Hematopoietic multipotent progenitor cell treated with erythropoietin and hydrocortisone succinate and interleukin-3 and kit ligand, for 4 days (in vitro differentiated cells): ENCODE measurements around the gene CDK19.
A peak's percentile ranks its signal among the peaks of the same experiment; 100 is the strongest.
"Not testable (repeated sequence)": the region's sequence is repeated elsewhere in the genome, so short reads cannot be mapped to it uniquely, and the experiment has no call there.

ENCODE experiments used
- DNase-seq: peaks from one replicate; pipeline ENCODE4 v3.0.0-alpha.2; 2015

CDK19 gene

GRCh38 chr6:110815411-110816409 lies at the start of gene CDK19:
Gene CDK19 (minus strand): TSS chr6:110815469. CDS start chr6:110815136, 333 bp downstream.
- peak; percentile 100 for DNase-seq

GRCh38 chr6:110864824-110865223 lies 49.6 kb upstream of the CDK19 start:
- DNase-seq = no peak

- DNase-seq = peak; percentile 92
These were observed 44.1 kb upstream of the CDK19 start for GRCh38 chr6:110859335-110859792.

GRCh38 chr6:110858562-110859214 lies 43.4 kb upstream of the CDK19 start:
- no peak for DNase-seq

GRCh38 chr6:110858016-110858415 lies 42.7 kb upstream of the CDK19 start:
- no peak for DNase-seq

GRCh38 chr6:110856296-110856695 lies 41.0 kb upstream of the CDK19 start:
- no peak for DNase-seq

- no peak for DNase-seq
These were observed 38.6 kb upstream of the CDK19 start for GRCh38 chr6:110853754-110854477.

- DNase-seq = no peak
These were observed 37.5 kb upstream of the CDK19 start for GRCh38 chr6:110852773-110853172.

- no peak for DNase-seq
These were observed 34.5 kb upstream of the CDK19 start for GRCh38 chr6:110849781-110850180.

GRCh38 chr6:110841266-110841665 lies 26.0 kb upstream of the CDK19 start:
- DNase-seq = no peak

- not testable (repeated sequence) for DNase-seq
These were observed 20.5 kb upstream of the CDK19 start for GRCh38 chr6:110835751-110836150.

GRCh38 chr6:110833831-110834230 lies 18.6 kb upstream of the CDK19 start:
- DNase-seq = no peak

GRCh38 chr6:110831405-110831804 lies 16.1 kb upstream of the CDK19 start:
- DNase-seq = no peak

GRCh38 chr6:110828396-110828795 lies 13.1 kb upstream of the CDK19 start:
- DNase-seq = no peak

- peak; percentile 73 for DNase-seq
These were observed 11.2 kb upstream of the CDK19 start for GRCh38 chr6:110826236-110827129.

GRCh38 chr6:110823146-110823545 lies 7.9 kb upstream of the CDK19 start:
- no peak for DNase-seq

GRCh38 chr6:110822249-110822648 lies 7.0 kb upstream of the CDK19 start:
- no peak for DNase-seq

GRCh38 chr6:110816677-110817076 lies 1.4 kb upstream of the CDK19 start:
- DNase-seq = peak; percentile 67

GRCh38 chr6:110815015-110815410 lies 256 bp downstream of the CDK19 start:
- DNase-seq = no peak

- DNase-seq = peak; percentile 84
These were observed 911 bp downstream of the CDK19 start for GRCh38 chr6:110814102-110815014.
